NCI-H2171 (cell line): ENCODE data around the gene TCF7L1.

Source experiments
- DNase-seq: peaks from one replicate; lab custom pipeline; 2025; lab: John Stamatoyannopoulos, UW

The TCF7L1 gene

GRCh38 chr2:85255456-85255812, 122.2 kb downstream of the TCF7L1 start:
- peak; percentile 18 for DNase-seq

DNA sequence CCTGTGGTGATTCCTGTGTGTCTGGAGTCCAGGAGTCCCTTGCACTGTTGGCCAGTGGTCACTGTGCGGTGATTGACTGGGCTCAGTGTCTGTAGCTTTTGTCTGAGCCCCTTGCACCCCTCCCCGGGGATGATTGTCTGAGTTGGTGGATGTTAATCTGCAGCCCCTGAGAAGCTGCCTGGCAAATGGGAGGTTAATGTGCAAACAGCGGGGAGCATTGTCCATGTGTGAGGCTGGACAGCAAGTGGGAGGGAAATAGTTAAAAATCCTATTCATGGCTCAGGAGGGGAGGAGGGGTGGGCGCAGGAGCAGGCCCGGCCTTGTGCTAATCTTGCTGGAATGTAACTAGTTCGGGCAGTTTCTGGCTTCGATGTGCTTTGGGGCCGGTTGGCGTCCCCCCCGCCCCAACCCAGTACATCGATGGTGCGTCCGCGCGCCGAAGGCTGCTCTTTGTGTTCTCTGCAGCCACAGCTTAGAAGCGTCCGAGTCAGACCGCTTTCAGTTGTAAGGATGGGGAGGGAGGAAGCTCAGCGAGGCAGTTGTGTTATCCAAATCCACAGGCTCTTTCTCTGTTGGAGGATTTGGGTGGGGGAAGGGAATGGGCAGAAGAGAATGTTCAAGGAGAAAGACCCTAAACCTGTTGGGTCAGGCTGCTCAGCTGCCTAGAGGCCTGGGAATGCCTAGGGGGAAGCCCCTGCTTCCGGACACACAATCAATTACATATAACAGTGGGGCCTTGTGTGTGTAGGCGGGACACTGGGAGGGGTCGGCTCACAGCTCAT, 122.8 kb downstream of the TCF7L1 start:
- no peak for DNase-seq

GRCh38 chr2:85257359-85257969, 124.3 kb downstream of the TCF7L1 start:
- no peak for DNase-seq

DNA sequence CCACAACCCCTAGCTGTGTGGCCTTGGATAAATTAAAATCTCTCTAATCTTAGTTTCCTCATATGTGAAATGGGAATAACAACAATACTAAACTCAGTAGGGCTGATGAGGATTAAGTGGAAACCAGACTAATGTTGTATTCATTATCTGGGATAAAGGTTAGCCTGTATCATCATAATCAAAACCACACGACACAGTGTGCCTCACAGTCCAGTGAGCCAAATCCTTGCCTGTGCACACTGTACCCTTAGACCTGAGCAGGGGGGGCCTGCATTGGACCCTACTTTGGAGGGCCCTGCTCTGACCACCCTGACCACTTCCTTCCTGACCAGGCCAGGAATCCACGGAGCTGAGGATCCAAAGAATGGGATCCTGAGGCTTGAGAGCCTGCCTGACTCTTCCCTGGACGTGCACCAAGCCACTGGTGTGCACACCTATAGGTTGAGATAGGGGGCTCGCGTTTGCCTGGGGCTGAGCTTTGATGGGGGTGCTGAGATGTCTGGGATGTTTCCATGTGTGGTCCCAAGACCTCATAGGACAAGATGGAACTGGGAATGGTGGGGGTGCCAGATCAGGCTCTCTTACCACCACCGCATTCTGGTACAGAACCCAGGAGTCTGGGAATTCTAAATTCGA, 124.9 kb downstream of the TCF7L1 start:
- DNase-seq = no peak

DNA sequence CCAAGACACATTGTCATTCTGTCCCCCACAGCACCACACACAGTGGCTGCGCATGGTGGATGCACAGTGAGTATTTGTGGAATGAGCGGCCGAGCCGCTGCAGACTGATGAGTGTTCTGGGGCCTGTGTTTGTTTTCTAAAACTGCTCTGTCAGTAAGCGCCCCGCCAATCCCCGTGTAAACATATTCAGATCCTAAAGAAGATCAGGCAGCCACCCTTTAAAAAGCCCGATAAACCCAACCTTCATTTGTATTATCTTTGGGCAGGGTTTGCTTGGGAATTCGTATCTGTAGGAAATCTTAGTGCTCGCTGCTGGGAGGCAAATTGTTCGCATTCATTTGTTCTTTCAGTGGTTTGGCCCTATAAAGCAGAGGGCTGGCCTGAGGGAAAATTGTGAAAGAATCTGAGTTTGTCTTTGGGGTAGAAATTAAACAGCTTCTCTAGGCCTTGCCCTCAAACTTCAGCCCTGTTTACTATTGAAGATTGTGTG, 126.0 kb downstream of the TCF7L1 start:
- no peak for DNase-seq

GRCh38 chr2:85259879-85260278, 126.7 kb downstream of the TCF7L1 start:
- no peak for DNase-seq

GRCh38 chr2:85263591-85263990, 130.4 kb downstream of the TCF7L1 start:
- DNase-seq = no peak

DNA sequence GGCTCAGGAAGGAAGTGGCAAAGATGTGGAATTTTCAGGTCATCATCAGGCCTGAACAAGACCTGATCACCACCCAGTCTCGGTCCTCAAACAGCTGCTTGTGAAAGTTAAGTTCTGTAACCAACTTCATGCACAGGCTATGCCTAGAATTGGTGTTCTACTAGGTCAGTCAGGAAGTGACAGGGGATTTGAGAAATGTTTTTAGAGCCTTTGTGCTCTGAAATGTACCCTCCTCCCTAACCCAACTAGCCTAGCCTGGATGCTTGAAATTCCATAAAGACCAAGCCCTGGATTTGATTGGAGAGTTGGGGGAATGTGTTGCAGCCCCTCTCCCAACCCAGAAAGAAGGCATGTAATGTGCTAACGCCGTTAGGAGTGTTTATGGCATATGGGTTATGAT, 131.3 kb downstream of the TCF7L1 start:
- DNase-seq = no peak

- no peak for DNase-seq
These were observed 132.1 kb downstream of the TCF7L1 start for GRCh38 chr2:85265304-85265703.

GRCh38 chr2:85266146-85267041, 133.2 kb downstream of the TCF7L1 start:
- DNase-seq = peak; percentile 28

GRCh38 chr2:85269959-85270358, 136.8 kb downstream of the TCF7L1 start:
- no peak for DNase-seq

DNA sequence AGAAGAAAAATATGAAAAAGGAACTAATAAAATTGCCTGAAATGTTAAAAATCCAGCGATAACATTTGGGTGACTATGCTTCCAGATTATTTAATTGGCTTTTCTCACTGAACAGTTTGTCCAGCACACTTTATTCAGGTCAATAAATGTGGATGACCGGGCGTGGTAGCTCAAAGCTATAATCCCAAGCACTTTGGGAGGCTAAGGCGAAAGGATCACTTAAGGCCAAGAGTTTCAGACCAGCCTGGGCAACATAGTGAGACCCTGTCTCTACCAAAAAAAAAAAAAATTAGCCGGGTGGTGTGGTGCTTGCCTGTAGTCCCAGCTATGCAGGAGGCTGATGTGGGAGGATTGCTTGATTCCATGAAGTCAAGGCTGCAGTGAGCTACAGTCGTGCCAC, 139.2 kb downstream of the TCF7L1 start:
- no peak for DNase-seq

DNA sequence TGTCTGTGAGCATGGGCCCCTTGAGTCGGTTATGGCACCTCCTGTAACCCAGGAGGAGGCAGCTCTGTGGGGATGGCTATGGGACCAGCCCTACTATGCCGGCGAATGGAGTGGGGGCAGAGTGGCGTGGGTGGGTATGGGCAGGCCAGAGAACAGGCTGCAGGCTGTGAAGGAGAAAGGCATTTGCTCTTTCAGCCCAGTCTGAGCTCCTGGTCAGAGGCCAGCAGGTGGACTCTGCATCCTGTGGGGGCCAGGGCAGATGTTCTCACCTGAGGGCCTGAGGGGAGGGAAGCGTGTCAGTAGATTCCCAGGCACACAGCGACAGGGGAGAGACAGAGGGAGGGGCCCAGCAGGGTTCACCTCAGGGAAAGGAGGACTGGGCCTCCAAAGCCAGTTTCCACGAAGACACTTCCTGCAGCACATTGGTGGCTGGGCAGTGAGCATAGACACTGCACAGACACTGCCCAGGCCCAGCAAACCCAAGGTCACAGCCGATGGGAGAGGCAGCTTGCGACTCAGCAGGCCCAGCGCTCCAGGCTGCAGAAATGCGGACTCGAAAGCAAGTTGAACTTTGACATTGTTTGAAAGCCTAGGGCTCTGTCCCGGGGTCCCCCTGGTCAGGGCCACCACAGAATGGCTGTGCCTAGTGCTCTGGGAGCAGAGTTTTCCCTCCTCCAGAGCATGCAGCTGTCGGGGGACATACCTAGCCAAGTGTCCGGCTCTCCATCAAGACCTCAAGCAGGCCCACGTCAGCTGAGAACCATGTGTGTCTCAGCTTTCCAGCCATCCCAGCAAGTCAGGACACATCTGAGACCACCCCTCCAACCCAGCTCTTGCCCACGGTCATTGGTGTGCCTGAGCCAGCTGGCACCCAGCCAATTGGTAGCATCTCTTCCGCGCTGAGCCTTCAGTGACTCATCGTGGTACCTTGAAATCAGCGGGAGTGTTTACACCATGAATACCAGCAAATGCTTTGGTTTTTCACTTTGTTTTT, 140.8 kb downstream of the TCF7L1 start:
- no peak for DNase-seq

- no peak for DNase-seq
These were observed 142.9 kb downstream of the TCF7L1 start for GRCh38 chr2:85275984-85276540.

DNA sequence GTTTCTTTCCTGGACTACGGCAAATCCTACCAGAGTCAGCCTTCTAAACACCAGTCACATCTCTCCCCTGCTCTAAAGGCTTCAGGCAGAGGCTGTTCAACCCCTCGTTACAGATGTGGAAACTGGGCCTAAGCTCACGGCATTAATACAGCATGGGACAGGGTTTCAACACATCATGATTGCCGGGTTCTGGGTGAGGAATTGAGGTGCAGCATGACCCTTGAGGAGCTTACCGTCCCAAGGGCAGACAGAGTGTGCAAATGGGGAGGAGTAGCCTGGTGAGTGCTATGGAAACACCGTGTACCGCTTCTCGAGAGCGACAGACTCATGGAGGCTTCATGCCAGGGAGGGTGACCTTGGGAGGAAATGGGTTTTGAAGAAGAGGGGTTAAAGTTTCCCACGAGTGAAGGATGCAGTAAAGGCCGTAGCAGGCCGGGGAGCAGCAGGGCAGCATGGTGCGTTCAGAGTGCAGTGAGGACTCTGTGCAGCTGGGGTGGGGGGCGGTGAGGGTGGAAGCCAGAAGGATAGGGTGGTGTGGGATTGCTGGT, 143.5 kb downstream of the TCF7L1 start:
- DNase-seq = no peak

- DNase-seq = no peak
These were observed 144.4 kb downstream of the TCF7L1 start for GRCh38 chr2:85277416-85278158.

DNA sequence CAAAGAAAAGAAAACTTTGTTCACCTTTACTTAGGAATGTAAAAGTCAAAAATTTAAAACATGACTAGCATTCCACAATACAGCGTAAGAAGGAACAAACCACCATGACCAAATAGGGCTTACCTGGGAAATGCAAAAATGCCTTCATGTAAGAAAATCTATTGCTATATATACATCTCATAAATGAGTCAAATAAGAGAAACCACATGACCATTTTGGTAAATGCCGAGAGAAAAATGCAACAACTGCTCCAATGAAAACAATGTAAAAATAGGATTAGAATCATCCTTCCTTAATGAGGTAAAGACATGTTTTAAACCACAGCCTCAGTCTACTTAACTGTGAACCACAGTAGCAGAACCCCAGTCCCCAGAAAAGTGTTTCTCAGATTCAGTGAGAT, 145.2 kb downstream of the TCF7L1 start:
- no peak for DNase-seq

DNA sequence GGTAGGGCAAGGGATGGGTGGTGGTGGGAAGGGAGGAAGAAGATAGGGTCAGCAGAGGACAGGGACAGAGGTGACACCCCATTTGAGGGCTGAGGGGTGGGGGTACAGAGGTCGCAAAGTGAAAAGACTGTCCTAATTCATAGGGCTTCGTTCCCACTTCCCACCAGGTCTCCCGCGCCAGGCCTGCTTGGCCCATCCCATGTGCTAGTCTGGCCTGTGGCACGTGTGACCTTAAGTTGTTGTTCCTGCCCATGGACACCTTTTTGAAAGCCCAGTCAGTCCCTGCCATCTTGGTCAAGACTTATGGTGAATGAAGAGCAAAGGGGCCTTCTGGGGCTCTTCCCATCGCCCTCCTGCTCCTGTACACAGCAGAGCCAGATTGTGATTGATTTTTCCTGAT, 148.4 kb downstream of the TCF7L1 start:
- DNase-seq = no peak

DNA sequence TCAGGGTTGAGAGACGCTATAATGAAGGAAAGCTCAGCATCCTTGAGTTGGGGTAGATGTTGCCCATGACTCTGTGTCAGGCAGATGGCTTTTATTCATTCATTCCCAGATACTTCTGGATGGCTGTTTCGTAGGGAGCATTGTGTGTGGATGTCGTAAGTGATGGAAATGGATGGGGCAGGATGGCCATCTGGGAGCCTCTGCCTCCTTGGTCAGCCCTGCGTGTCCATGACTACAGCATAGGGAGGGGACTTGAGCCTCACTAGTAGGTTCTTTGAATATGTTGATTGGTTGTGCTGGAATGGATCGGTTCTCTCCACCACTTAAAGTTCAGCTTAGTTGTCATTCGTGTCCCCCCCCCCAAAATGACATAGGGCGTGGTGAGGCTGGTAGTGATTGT, 149.7 kb downstream of the TCF7L1 start:
- DNase-seq = no peak

- no peak for DNase-seq
These were observed 150.4 kb downstream of the TCF7L1 start for GRCh38 chr2:85283641-85284040.
